Measurements from ENCODE around the gene SCAMP4.

The SCAMP4 gene, protein sequence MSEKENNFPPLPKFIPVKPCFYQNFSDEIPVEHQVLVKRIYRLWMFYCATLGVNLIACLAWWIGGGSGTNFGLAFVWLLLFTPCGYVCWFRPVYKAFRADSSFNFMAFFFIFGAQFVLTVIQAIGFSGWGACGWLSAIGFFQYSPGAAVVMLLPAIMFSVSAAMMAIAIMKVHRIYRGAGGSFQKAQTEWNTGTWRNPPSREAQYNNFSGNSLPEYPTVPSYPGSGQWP

DNA sequence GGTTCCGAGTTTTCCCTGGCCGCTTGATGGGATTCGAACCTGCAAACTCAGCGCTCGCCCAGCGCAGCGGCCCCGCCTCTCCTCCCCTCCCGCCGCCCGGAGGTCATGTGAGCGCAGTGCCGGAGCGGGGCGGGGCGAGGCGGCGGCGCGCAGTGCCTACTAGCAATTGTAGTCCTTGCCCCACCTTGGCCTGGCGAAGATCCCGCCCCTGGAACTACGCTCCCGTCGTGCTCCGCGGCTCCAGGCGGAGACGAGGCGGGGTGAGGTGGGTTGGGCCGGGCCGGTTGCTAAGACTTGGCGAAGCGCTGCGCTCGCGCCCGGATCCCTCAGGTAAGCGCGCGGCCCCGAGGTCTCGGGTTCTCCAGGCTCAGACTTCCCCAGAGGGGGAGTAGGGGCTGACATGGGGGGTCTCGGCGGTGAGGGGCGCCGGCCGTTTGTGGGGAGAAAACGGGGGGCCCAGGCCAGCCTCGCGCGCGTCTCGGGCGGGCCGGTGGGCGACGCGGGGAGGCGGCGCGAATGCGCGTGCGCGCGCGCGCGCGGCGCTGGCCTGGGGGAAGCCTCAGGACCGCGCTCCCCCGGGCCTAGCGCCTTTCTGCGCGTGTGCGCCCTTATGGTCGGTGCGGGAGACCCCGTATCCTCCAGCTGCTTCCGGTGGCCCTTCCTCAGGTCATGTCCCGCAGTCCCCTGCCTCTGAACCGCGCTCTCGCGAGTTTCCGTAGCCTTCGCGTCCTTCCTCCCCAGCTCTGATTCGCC, at the start of gene SCAMP4, which contains the start of gene ADAT3:
Gene SCAMP4 (plus strand): TSS at position 290 of the 753 bp plus-strand sequence. CDS start 9,621 bp downstream, outside the sequence.
Gene ADAT3 (plus strand): TSS at position 290 of the 753 bp plus-strand sequence. CDS start 6,649 bp downstream, outside the sequence.
- DNase-seq: peak; percentile 98

DNA sequence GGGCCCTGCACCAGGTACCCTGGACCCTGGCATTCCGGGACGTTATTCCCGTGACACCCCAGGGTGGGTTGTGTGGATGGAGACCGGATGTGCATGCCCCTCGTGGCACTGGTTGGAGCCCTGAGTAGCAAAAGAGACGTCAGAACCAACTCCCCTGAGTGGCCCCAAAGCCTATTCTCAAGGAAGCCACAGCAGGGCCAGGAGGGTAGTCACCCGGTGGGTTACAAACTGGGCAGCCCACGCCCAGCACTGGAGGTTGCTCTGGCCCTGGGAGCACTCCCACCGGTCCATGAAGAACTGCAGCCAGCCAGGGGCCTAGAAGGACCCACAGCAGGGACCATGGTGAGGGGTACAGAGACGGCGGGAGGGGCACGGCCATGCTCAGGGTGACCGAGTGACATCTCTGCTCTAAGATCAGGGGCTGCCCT, 49.4 kb upstream of the SCAMP4 start:
- peak; percentile 33 for DNase-seq

DNA sequence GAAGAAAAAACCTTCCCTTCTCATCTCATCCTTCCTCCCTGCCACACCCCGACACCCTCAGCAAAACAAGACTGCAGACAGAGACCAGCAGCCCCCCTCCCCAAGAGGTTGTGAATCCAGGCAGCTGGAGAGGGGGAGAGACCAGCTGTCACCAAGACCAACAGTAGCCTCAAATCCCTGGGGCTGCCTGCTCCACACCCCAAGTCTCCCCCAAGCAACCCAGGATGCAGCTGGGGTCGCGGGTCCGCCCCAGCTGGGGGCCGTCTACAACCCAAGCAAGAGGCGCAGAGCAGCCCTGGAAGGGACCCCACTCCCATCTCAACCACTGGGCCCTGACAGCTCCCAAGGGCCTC, 48.9 kb upstream of the SCAMP4 start:
- no peak for DNase-seq

DNA sequence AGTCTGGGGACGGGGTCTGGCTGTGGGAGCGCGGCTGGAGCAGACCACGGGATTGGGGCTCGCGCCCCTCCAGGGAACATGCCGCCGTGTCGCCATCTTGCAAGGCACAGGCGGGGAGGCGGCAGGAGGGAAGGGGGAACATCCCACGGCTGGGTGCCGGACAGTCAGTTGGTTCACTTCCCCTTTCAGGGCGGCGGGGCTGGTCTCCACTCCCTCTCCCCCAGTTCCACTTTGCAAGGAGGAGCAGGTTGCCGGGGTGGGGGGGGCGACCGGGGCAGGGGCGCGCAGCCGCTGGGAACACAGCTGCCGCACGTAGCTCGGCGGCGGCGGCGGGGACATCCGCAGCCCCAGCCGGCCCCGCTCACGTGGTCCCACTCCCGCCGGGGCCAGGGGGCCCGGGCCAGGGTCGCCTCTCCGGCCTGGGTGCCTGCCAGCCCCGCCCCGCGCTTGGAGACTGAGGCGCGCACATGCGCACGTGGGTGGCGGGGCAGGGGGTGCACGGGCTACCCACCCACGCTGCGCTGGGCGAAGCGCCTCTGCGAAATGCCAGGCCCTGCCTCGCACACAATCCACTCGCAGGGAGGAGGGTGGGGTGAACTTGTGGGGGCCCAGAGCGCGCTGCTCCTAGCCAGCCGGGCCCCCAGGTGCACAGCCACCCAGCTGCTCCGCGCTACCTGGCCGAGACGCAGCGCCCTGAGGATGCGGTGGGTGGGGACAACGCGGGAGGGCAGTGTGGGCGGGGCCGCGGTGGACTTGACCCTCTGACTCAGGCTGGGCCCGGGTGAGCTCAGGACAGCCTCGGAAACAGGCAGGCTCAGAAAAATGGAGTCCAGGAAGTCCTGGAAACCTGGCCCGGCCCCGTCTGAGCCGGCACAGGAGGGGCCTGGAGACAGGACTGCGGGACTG, 48.2 kb upstream of the SCAMP4 start:
- DNase-seq: peak; percentile 90

DNA sequence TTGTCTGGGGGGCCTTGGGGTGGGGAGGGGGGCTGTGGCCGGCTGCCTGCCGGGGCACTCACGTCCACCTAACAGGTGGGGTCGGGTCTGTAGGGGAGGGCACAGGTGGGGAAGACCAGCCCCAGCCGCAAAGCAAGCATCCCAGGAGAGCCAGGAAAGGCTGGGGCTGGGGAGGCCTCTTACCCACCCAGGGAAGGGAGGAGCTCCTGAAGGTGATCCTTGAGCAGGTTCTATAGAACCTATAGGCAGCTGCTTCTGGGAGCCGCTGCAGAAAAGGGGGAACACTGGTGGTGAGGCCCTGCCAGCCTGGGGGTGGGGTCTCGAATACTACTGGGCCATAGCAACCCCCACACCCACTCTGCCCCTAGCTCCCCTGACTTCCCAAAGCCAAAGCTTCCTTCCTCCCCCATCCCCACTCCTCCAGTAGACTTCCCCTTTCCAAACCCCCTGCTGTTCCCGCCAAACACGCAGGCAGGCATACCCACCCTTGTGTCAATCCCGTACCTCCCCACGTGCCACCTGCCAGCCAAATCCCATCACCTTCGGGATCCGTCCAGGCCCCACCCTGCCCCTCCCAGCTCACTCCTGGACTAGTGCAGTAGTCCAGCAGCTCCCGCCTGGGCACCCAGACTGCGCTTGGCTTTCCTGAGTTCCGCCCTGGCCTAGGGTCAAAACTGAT, 47.4 kb upstream of the SCAMP4 start:
- DNase-seq: no peak

DNA sequence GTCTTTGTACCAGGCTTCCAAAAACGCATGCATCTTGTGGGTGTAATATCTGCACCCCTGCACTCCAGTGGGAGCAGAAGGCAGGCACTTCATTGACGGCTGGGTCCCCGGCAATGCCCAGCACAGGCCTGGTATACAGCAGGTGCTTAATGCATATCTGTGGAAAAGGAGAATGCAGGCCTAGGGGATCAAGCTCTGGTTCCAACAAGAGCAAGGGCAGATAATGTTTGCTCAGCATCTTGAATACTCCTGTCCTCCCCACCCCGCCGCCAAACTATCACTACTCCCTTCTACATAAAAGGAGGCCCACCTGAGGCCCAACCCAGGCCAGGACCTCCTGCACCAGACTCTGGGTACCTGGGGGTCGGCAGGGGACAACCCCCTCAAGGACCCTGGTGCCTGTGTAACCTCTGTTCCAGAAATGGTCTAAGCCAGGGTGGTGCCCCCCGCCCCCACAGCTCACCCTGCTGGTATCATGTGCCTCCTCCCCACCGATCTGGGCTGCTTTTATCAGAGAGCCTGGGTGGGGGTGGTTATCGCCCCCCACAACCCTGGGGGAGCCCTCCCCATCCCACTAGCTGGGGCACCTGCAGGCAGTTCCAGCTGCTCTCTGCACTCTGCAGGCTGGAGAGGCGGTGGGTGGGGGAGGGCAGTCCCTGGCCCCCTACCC, 46.7 kb upstream of the SCAMP4 start:
- DNase-seq: no peak

DNA sequence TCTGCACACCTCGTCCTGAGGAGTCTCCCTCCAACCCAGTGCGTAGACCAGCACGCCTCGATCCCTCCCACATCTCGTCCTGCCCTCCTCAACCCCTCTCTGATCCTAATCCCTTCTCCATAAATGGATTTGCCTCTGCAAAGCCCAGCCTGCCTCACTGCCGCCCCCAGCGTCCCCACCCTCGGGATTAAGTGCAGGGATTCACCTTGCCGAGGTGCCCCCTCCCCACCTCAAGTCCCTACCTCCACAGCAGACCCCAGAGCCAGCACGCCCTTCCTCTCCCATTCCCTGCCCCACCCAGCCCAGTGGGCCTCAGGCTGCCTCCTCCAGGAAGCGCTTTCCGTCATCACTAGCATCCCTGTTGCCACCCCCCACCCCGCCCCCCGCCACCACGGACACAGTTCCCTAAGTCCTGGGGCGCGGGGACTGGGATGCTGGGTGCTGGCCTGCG, 45.8 kb upstream of the SCAMP4 start:
- no peak for DNase-seq

DNA sequence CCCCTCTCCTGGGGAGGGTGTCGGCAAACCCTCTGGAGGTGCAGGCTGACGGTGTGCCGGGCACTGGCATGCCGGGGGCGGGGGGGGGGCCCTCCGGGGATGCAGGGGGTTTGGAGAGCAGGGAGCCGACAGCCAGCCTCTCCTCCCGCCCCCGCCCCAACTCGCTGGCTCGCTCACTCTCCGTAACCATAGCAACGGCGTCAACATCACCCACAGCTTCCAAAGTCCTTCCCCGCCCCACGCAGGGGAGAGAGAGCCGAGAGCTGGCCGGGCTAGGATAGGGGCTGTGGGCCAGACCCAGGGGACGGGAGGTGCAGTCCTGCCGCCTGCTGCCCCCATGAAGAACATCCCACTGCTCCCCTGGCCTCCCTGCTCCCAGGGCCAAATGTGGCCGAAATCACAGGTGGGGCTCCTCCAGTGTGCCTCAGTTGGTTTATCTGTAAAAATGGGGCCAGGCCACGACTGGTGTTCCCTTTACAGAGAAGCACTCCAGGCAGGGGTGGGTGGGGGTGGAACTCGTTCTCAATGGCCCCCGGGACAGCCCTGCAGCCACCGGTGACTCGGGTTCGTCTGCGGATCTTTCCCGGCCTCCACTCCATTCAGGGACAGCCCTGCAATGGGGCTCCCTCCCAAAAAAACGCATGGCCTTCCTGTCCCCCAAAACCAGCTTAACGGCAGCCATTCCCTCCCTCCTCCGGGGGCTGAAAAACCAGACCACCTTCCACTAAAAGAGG, 45.0 kb upstream of the SCAMP4 start:
- DNase-seq: peak; percentile 59

DNA sequence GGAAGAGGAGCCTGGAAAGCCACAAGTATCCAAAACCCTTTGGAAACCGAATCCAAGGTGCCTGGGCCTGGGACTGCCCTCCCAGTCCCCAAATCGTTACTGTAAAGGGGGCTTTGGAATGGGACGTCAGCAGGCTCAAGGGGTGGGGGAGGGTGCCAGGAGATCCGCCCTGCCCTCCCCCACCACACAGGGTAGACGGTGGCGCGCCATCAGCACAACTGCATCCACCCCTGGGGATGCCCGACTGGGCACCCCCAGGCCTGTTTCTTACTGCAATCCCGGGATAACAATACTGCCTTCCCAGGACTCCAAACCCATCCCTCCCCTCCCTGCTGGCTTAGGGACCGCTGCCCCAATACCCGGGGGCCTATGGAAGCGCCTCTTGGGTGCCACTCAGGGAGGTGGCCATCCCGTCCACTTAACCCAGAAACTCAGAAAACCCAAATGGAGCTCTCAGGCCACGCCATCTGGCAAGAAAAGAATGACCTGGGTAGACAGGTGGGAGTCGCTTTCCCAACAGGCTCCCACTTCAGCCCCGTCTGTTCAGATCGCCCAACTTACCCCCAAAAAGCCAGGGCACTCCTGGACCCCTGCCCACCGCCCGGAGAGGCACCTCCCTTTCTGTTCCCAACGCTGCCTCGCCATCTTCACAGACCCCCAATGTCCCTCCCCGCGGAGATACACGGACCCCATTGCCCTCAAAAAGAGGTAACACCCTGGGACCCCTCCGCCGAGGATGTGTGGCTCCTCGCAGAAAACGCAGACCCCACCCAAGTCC, 44.2 kb upstream of the SCAMP4 start:
- DNase-seq: no peak

DNA sequence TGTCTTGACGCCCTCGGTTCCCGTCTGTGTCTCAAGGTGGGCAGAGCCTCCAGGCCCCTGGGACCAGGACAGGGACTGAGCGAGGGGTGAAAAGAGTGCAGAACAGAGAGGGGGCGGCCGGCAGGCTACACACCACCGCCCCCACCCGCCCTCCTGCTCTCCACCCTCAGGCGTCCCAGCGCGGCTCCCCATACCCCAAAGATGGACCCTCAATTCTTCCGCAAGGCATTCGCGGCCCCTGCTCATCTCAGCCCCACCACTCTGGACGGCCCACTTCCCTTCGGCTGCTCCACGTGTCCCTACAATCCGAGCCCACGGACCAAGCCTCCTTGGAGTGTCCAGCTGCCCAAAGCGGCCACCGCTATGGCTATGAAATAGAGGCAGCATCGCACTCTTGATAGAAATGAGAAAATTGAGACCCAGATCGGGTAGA, 43.6 kb upstream of the SCAMP4 start:
- no peak for DNase-seq

DNA sequence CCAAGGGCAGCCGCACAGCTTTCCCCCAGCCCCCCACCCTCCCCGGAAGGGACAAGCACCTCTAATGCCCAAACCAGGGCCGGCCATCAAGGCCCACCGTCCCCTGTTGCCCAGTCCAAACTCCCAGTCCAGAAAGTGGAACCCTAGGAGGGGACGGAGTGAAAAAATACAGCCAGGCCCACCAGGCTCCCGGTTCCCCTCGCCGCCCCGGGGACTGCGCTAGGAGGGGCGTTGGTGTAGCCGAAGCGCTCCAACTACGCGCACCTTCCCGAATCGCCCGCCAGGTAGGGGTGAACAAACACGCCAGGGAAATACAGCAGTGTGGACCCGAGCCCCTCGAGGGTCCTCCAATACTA, 43.2 kb upstream of the SCAMP4 start:
- no peak for DNase-seq

DNA sequence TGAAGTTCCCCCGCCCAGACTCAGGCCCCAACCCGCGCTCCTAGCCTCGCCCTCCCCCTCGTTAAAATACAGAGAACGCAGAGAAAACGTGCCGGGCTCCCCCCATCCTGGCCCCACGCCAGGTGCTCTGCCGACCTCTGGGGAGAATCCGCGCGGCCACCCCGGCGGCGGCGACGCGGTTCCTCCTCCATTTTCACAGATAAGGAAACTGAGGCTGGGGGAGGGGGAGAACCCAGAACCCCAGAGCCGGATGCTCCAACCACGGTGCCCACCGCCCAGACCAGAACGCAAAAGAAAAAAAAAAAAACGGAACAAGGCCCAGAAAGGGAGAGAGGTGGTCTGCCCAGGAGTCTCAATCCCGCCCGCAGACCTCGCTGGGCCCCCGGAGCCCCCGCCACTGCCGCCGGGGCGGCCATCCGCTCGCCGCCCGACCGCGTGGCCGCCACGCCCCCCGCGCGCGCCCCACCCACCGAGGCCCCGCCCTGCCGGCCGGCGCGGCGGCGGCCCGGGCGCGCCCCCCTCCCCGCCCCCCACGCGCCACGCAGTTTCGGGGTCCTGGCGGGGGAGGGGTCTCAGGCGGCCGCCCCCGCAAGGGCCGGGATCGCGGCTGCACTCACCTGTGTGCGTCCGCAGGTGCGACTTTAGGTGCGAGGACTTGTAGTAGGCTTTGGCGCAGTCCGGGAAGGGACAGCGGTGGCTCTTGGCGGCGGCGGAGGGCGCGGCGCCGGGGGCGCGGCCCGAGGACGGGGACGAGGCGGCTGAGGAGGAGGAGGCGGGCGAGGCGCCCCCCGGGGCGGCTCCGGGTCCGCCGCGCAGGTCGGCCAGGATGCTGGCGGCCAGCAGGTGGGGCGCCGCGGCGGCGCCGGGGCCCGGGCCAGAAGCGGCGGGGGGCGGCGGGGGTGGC, 42.5 kb upstream of the SCAMP4 start:
- DNase-seq: no peak

DNA sequence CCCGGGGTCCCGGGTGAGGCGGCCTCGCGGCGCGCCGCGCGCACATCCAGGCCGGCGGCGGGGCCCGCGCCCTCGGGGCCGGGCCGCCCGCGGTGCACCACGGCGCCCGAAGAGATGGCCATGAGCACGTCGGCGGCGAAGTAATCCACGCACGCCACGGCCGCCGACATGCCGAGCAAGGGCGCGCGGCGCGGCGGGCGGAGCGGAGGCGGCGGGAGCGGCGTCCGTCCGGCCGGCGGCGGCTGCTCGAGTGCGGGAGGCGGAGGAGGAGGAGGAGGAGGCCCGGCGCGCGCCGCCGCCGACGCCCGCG, 41.9 kb upstream of the SCAMP4 start, which contains the start of gene KLF16:
Gene KLF16 (minus strand): TSS at position 252 of the 310 bp plus-strand sequence. CDS start 82 bp downstream, at position 170.
- no peak for DNase-seq

DNA sequence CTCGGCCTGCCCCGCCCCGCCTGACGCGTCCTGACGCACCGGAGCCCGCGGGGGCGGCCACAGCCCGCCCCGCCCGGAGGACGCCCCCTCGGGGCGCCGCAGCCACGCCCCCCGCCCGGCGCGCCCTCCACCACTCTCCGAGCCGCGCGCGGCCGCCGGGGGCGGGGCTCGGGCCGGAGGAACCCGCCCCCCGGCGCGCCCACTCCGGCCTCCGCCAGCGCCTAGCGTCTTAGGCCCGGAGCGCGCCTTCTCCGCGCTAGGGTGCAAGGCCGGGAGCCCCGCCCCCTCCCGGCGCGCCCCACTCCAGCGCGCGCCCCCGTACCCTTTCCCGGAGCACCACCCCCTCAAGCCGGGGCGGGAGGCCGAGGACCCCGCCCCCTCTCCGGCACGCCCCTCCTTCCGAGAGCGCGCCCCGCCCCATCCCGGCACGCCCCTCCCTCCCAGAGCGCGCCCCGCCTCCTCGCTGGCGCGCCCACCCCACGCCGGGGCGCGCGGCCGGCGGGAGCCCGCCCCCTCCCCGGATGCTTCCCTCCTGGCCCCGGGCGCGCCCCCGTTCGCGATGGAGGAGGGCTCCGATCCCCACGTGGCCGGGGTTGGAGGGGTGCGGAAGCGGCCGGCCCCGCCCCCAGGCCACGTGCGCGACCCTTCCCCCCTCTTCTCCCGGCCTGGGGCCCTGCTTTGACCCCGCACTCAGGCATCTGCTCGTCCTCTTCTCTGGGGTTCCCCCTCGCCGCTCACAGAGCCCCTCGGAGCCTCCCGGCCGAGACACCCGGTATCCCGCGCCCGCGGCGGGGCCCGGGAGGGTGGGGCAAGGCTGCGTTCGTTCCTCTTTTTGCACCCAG, 41.3 kb upstream of the SCAMP4 start:
- DNase-seq: peak; percentile 93

DNA sequence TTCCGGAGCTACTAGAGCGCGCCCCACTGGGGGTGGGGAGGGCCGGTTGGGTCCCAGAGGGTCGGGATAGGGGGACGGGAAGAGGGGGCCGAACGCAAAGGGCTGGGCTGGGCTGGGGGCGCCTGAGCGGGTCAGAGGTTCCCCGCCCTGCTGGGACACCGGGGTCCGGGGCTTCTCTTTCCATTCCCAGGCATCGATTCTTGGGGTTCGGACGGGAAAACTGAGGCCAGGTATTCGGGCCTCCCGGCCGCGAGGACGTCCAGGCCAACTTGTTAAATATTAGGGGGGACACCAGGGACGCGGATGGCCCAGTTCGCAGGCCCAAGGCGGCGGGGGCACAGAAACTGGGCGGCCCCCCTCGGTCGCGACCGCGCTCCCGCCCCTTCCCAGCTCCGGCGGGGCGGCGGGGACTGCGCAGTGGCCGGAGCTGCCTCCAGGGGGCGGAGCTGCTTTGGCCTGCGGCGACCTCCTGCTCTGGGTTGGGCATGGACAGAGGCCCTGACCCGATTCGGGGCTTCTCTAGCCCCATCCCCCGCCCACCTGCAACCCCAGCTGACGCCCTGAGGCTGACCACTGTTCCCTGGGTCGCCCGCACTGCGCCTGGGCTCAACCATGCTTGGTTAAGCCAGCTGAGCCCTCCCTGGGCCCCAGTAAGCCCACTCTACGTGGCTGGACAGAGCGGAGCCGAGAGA, 40.6 kb upstream of the SCAMP4 start:
- peak; percentile 71 for DNase-seq

DNA sequence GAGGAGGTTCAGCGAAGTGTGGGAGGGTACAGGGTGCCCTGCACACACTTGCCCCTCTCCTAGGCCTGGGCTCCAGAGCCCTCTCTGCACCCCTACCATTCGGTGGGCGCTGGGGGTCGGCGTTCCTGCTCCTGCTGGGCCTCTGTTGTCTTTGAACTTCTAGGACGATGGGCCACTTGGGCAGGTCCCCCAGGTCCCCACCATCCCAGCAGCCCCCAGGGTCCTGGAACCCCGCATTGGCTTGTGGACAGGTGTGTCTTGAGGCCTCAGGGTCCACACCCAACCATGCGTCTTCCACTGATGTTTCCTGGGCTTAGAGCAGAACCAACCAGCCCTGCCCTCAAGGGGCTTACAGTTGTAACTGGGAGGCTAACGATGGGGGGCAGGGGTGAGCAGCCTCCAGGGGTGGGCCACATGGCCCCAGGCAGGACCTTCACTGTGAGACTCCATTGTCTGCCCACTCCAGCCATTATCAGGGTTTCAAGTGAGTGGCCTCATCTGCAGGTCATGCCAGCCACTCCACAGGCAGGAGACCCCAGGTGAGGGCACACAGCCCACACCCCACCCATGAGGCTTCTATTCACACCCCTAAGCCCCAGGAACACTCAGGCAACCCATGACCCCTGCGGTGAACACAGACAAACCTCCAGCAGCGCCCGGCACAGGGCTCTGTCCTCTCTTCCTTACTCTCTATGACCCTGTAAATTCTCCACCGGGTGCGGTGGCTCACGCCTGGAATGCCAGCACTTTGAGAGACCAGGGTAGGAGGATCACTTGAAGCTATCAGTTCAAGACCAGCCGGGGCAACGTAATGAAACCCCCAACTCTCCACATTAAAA, 39.8 kb upstream of the SCAMP4 start:
- DNase-seq: no peak

Data from inflammatory macrophage treated with lipopolysaccharide for 4 hours (primary cell).